H9 (cell line): ENCODE measurements around the gene NOG. TPM values are rescaled to one million over a fixed set of nuclear protein-coding genes. Genes with fewer than 3 reads are reported as not detected.
A peak's percentile ranks its signal among the peaks of the same experiment; 100 is the strongest.

ENCODE experiments used
- DNase-seq: peaks from one replicate; pipeline ENCODE4 v3.0.0-alpha.2; 2017
- H2AFZ ChIP-seq: one replicate; pipeline ENCODE4 v1.6.1; 2013; ENCODE audit warnings: mild to moderate bottlenecking, low read length, control low read depth, moderate library complexity
- H2AK5ac ChIP-seq: 2 replicates; pipeline ENCODE4 v1.6.1; 2013; ENCODE audit warnings: low read length, control low read depth, mixed read lengths; ENCODE audit not compliant: insufficient read length
- H2BK120ac ChIP-seq: one replicate; pipeline ENCODE4 v1.6.1; 2013; ENCODE audit warnings: low read depth, mild to moderate bottlenecking, low read length, control low read depth, inconsistent platforms; ENCODE audit not compliant: poor library complexity, severe bottlenecking
- H2BK12ac ChIP-seq: 2 replicates; pipeline ENCODE4 v1.6.1; 2013; ENCODE audit warnings: low read length, control low read depth, mixed read lengths, low read depth; ENCODE audit not compliant: insufficient read length
- H2BK15ac ChIP-seq: 2 replicates; pipeline ENCODE4 v1.6.1; 2013; ENCODE audit warnings: low read depth, low read length, control low read depth
- H2BK20ac ChIP-seq: one replicate; pipeline ENCODE4 v1.6.1; 2013; ENCODE audit warnings: low read depth, mild to moderate bottlenecking, low read length, control low read depth, inconsistent platforms; ENCODE audit not compliant: poor library complexity, severe bottlenecking
- H2BK5ac ChIP-seq: 2 replicates; pipeline ENCODE4 v1.6.1; 2013; ENCODE audit warnings: low read length, control low read depth, mixed read lengths; ENCODE audit not compliant: insufficient read length
- H3K14ac ChIP-seq: 2 replicates; pipeline ENCODE4 v1.6.1; 2013; ENCODE audit warnings: low read length, control low read depth; ENCODE audit not compliant: insufficient read depth
- H3K18ac ChIP-seq: 2 replicates; pipeline ENCODE4 v1.6.1; 2013; ENCODE audit warnings: low read depth, mild to moderate bottlenecking, mixed read lengths, low read length, control low read depth; ENCODE audit not compliant: insufficient read length
- H3K23ac ChIP-seq: 2 replicates; pipeline ENCODE4 v1.6.1; 2013; ENCODE audit warnings: low read length, control low read depth, mixed read lengths, low read depth; ENCODE audit not compliant: insufficient read length
- H3K23me2 ChIP-seq: 2 replicates; pipeline ENCODE4 v1.6.1; 2013; ENCODE audit warnings: low read depth, mild to moderate bottlenecking, mixed read lengths, low read length, control low read depth; ENCODE audit not compliant: insufficient read length, poor library complexity, severe bottlenecking
- H3K27ac ChIP-seq: 2 replicates; pipeline ENCODE4 v1.5.1; 2013; ENCODE audit warnings: low read length, control low read depth, mixed read lengths, low read depth; ENCODE audit not compliant: insufficient read length
- H3K27me3 ChIP-seq: 2 replicates; pipeline ENCODE4 v1.6.1; 2013; ENCODE audit warnings: low read length, control low read depth, inconsistent platforms; ENCODE audit not compliant: insufficient read depth
- H3K4ac ChIP-seq: 2 replicates; pipeline ENCODE4 v1.6.1; 2013; ENCODE audit warnings: low read depth, mild to moderate bottlenecking, control low read depth, inconsistent platforms, low read length, moderate library complexity
- H3K4me1 ChIP-seq: 2 replicates; pipeline ENCODE4 v1.6.1; 2013; ENCODE audit warnings: low read length, control low read depth, inconsistent platforms; ENCODE audit not compliant: insufficient read depth
- H3K4me2 ChIP-seq: 2 replicates; pipeline ENCODE4 v1.6.1; 2013; ENCODE audit warnings: low read length, control low read depth, mixed read lengths; ENCODE audit not compliant: insufficient read length, insufficient read depth
- H3K56ac ChIP-seq: 2 replicates; pipeline ENCODE4 v1.6.1; 2013; ENCODE audit warnings: low read depth, mild to moderate bottlenecking, mixed read lengths, low read length, control low read depth; ENCODE audit not compliant: insufficient read length
- H3K79me1 ChIP-seq: 2 replicates; pipeline ENCODE4 v1.6.1; 2013; ENCODE audit warnings: low read depth, mild to moderate bottlenecking, moderate library complexity, low read length, control low read depth, inconsistent platforms; ENCODE audit not compliant: insufficient read depth, poor library complexity, severe bottlenecking
- H3K79me2 ChIP-seq: 2 replicates; pipeline ENCODE4 v1.6.1; 2013; ENCODE audit warnings: low read length, control low read depth, inconsistent platforms; ENCODE audit not compliant: insufficient read depth
- H3K9ac ChIP-seq: 2 replicates; pipeline ENCODE4 v1.6.1; 2013; ENCODE audit warnings: low read length, control low read depth, mixed read lengths; ENCODE audit not compliant: insufficient read length; ENCODE audit errors: extremely low read depth
- H3K9me3 ChIP-seq: one replicate; pipeline ENCODE4 v1.6.1; 2013; ENCODE audit warnings: low read depth, low read length, inconsistent platforms; ENCODE audit not compliant: control insufficient read depth
- H3T11ph ChIP-seq: one replicate; pipeline ENCODE4 v1.6.1; 2013; ENCODE audit warnings: mild to moderate bottlenecking, low read length, control low read depth, inconsistent platforms
- H4K20me1 ChIP-seq: one replicate; pipeline ENCODE4 v1.6.1; 2013; ENCODE audit not compliant: control insufficient read depth, insufficient read length, insufficient read depth
- H4K5ac ChIP-seq: 2 replicates; pipeline ENCODE4 v1.6.1; 2013; ENCODE audit warnings: low read depth, mild to moderate bottlenecking, mixed read lengths, low read length, control low read depth; ENCODE audit not compliant: insufficient read length
- H4K8ac ChIP-seq: replicated peaks from 2 replicates; pipeline ENCODE4 v1.6.1; 2013; ENCODE audit warnings: low read length, control low read depth, mixed read lengths, low read depth; ENCODE audit not compliant: insufficient read length
- H4K91ac ChIP-seq: 2 replicates; pipeline ENCODE4 v1.6.1; 2013; ENCODE audit warnings: low read depth, mild to moderate bottlenecking, moderate library complexity, mixed read lengths, low read length, control low read depth; ENCODE audit not compliant: insufficient read length
- H3K27ac Mint-ChIP-seq, 3 experiments: 2 replicates in 2 of 3; 3 replicates in 1 of 3; pipeline ENCODE4 v1.8.0; 2020 to 2021; ENCODE audit warnings: mixed read lengths in 3 of 3, mild to moderate bottlenecking in 1 of 3, moderate library complexity in 1 of 3
- H3K27me3 Mint-ChIP-seq: 2 replicates; pipeline ENCODE4 v1.8.0; 2021; ENCODE audit warnings: low read depth, mild to moderate bottlenecking, moderate library complexity, mixed read lengths
- H3K36me3 Mint-ChIP-seq, 3 experiments: 2 replicates in 2 of 3; 3 replicates in 1 of 3; pipeline ENCODE4 v1.8.0; 2020 to 2021; ENCODE audit warnings: low read depth in 3 of 3, mixed read lengths in 3 of 3; ENCODE audit not compliant: insufficient read depth in 1 of 3
- H3K4me1 Mint-ChIP-seq, 2 experiments: 2 replicates each; pipeline ENCODE4 v1.8.0; 2020; ENCODE audit warnings: mixed read lengths in 2 of 2
- H3K4me3 Mint-ChIP-seq, 2 experiments: 2 replicates in 1 of 2; 3 replicates in 1 of 2; pipeline ENCODE4 v1.8.0; 2020 to 2021; ENCODE audit warnings: mild to moderate bottlenecking in 2 of 2, mixed read lengths in 2 of 2, moderate library complexity in 1 of 2
- H3K9me3 Mint-ChIP-seq, 2 experiments: 2 replicates in 1 of 2; 3 replicates in 1 of 2; pipeline ENCODE4 v1.8.0; 2020; ENCODE audit warnings: mild to moderate bottlenecking in 2 of 2, mixed read lengths in 2 of 2, moderate library complexity in 1 of 2
- CTCF ChIP-seq: fragments of 200-600 bp; sonication (generic); conservative IDR thresholded peaks from 3 replicates; pipeline ENCODE4 v1.8.0; 2021; ENCODE audit warnings: antibody characterized with exemption, mild to moderate bottlenecking
- WGBS: extraction: QIAGEN DNeasy Blood & Tissue Kit; methylation state at CpG from one replicate; pipeline ENCODE4 v1.1.7; 2013; ENCODE audit warnings: missing lambda C conversion rate, low lambda C conversion rate, mixed read lengths; ENCODE audit not compliant: insufficient read length; ENCODE audit errors: extremely low coverage; 5-methylcytosine and 5-hydroxymethylcytosine counted together
- total RNA-seq: library from RNA; stranded (reverse); gene quantifications from 2 replicates; pipeline ENCODE4 v1.2.1, GENCODE V29; 2021

Gene NOG
- total RNA-seq, 1 experiment from 2014 or later: not detected

GRCh38 chr17:56598466-56598865, 5.0 kb downstream of the NOG start:
- Histone ChIP-seq H4K91ac (no peak overlapping the region), H2BK15ac (no peak overlapping the region), H3K23ac (no peak overlapping the region), H3K4me1 (no peaks in the 10 kb centered on the region), H2BK20ac (no peak overlapping the region), H2AFZ (no peak overlapping the region), H3T11ph (no peak overlapping the region), H3K79me2 (no peaks in the 10 kb centered on the region), H3K27ac (no peak overlapping the region), H2BK5ac (no peak overlapping the region), H3K23me2 (peaks cover 18% of the 10 kb centered on the region), H3K27me3 (peaks cover 13% of the 10 kb centered on the region; the same call in 1 of the 2 replicates), H4K5ac (no peak overlapping the region), H3K79me1 (no peaks in the 10 kb centered on the region), H4K20me1 (no peaks in the 10 kb centered on the region), H2BK120ac (no peak overlapping the region), H3K18ac (no peak overlapping the region), H3K14ac (no peak overlapping the region), H3K9ac (no peak overlapping the region), H3K4me2 (no peak overlapping the region), H3K4ac (no peak overlapping the region), H2BK12ac (no peak overlapping the region), H3K9me3 (no peaks in the 10 kb centered on the region), H3K56ac (no peak overlapping the region), H4K8ac (no peak overlapping the region), H2AK5ac (no peak overlapping the region)
- H3K4me1 Mint-ChIP-seq: peaks cover 13 to 19% of the 10 kb centered on the region in 2 experiments
- TF ChIP-seq CTCF: no peak; the same call in 2 of the 3 replicates
- H3K27ac Mint-ChIP-seq: no peak overlapping the region
- no peaks in the 10 kb centered on the region for H3K36me3 Mint-ChIP-seq
- H3K27me3 Mint-ChIP-seq: peaks cover 88% of the 10 kb centered on the region
- H3K4me3 Mint-ChIP-seq: peak overlapping the region; percentile 21 to 65; a peak in 3 of 5 replicates
- peaks cover 0 to 3% of the 10 kb centered on the region in 2 experiments; a peak in 1 of 5 replicates for H3K9me3 Mint-ChIP-seq
- DNase-seq: no peak
- no CpG with 5 or more reads among the region's 5 CpGs for WGBS
